RPMI8226 (cell line): ENCODE data around the gene MRO.
A peak's percentile ranks its signal among the peaks of the same experiment; 100 is the strongest.
"Not testable (repeated sequence)": the region's sequence is repeated elsewhere in the genome, so short reads cannot be mapped to it uniquely, and the experiment has no call there.

Experiments
- DNase-seq: peaks from one replicate; pipeline ENCODE4 v3.0.0-alpha.2; 2015

The MRO gene

DNA sequence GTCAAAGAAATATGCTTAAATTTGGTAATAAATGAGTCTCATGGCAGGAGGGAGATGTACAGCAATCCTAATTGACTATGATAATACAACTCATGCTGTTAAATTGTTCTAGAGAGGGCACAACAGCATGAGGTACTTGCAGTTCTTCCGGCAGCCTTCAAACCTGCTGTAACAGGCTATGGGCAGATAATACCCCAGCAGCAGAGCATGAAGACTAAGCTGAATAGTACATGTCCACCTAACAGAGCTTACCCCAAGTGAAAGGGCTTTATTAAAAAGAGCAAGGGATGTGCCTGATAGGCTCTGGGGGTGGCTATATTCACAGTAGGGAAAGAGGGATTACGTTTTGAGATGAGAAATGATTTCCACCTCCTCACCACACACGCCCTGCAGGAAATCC, 28.9 kb downstream of the MRO start:
- DNase-seq, result peak; percentile 38

- no peak for DNase-seq
Measured at GRCh38 chr18:50790241-50790640, 29.6 kb downstream of the MRO start.

DNA sequence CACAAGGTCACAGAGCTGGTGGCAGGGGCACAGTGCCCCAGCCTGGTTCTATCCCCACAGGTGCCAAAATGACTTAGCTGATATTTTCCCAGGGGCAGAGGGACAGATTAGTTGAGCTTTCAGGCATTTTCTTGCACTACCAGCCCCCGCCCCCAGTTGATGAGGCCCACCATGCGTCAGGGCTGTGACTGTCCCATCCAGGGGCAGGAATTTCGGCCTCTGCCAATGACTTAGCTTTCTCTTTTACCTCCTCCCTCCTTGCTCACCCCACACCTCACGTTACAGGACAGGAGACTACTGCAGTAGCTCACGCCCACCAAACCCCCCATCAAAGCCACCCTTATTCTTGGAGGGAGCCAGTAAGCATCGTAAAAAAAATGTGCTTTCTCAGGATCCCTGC, 31.5 kb downstream of the MRO start:
- DNase-seq, result no peak

DNA sequence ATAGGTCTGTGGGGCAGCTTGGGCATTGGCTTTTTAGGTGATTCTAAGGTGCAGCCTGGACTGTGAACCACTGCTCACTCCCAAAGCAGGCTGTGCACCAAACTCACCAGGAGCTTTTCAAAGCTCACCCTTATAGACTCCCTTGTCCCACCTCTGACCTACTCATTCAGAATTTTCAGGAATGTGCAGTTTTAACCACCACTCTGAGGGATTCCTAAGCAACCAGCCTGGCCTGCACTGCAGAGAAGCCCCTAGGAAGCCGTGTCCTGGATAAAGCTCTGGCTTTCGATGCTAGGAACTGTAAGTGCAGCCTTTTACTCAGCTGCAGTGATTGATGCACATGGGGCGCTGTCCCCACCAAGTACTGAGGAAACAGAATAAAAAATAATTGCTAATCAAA, 33.0 kb downstream of the MRO start:
- DNase-seq, result no peak

- DNase-seq, result no peak
Measured at GRCh38 chr18:50783553-50783952, 36.3 kb downstream of the MRO start.

DNA sequence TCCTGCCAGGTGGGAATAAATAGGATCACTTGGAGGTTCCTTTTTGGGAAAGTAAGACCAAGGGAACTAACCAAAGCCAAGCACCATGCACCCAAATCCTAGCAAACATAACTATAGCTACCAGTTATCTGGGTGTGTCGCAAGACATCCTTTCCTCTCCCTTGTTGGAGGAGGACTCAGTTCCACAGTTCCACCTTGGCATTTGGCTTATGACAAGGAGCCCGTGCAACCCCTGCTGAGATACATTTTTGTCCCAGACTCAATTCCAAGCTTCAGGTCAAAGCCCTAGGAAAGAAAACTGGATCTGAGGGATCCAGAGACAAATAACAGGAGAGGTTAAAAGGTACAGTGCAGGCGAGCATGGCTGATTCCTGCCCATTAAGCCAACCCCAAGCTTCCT, 40.8 kb downstream of the MRO start:
- not testable (repeated sequence) for DNase-seq

DNA sequence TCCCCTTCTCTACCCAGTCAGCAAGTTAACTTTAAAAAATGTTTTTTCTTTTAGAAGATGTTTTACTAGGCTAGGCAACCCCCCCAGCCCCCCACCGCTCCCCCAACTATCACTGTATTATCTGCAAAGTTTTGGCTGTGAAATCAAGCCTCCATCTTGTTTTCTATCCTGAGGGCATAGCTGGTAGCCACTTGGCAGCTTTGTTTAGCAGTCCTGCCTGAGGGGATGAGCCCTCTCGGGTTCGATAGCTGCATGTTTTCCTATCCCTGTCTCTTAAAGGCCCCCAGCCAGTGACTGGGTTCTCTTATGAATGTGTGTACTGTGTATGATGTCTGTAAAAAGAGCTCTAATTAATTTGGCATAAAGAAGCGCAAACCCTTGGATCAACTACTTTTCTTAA, 43.4 kb downstream of the MRO start:
- no peak for DNase-seq

DNA sequence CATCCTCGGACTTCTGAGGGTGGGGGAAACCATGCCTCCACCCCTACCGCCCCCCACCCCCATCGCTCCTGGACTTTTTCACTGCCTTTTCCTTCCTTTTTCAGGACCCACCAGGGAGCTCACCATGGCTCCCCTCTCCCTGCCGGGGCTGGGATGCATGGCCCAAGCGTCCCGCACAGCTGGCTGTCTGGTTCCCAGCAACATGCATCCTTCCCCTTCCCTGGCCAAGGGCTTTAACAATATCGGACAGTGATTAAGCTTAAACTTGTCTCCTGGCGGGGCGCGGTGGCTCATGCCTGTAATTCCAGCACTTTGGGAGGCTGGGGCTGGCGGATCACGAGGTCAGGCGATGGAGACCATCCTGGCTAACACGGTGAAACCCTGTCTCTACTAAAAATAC, 44.1 kb downstream of the MRO start:
- DNase-seq, result no peak

DNA sequence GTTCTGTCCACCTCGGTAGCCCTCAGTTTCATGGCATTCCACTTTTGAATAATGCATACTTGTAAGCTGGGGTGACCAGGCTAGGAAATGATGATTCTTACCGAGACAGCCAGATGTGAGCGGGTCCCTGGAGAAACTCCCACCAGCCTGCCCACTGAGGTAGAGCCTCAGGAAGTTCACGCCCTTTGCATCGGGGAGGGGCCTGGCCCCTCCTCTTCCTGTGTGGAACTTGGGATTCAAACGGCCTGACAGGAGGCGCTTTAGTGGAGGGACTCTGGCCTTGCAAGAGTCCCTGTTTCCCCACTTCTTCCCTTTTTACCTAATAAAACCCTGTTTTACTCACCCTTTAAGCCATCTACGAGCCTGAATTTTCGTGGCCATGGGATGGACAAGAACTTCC, 44.6 kb downstream of the MRO start:
- no peak for DNase-seq

DNA sequence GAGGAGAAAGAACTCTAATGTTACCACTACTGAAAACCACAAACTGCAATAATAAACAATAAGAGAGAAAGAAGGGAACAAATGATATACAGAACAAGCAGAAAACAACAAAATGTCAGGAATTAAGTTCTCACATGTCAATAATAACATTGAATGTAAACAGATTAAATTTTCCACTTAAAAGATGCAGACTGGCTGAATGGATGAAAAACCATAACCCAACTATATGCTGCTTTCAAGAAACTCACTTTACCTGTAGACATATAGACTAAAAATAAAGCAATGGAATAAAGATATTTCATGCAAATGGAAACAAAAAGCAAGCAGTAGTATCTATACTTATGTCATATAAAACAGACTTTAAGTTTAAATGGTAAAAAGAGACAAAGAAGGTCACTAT, 50.4 kb downstream of the MRO start:
- no peak for DNase-seq

DNA sequence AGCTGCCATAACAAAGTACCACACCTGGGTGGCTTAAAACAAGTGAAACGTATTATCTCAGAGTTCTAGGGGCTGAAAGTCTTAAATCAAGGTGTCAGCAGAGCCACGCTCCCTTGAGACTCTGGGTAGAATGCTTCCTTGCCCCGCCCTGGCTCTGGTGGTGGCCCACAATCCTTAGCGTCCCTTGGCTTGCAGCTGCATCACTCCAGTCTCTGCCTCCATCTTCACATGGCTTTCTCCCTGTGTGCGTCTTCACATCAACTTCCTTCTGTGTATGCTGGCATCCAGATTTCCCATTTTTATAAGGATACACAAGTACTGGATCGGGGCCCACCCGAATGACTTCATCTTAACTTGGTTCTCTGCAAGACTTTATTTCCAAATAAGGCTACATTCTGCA, 62.5 kb downstream of the MRO start:
- peak; percentile 42 for DNase-seq

- DNase-seq, result no peak
Measured at GRCh38 chr18:50754297-50754696, 65.5 kb downstream of the MRO start.

- peak; percentile 21 for DNase-seq
Measured at GRCh38 chr18:50753311-50753710, 66.5 kb downstream of the MRO start.

DNA sequence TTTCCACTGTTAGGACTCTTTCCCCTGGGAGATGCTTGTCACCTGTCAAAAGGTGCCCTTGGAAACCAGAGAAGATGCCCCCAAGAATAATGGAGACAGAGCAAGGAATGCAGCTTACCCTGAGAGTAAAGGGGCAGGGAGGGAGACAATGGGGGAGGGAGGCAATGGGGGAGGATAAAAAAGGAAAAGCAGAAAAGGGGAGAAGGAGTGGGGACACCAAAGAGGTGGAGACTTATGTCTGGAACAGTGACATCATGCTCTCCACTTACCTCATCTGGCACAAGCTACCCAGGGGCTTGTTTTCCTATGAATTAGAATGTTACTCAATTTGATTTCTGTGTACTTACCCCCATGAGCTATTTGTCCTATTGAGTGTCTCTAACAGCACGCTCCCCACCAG, 67.9 kb downstream of the MRO start:
- no peak for DNase-seq

DNA sequence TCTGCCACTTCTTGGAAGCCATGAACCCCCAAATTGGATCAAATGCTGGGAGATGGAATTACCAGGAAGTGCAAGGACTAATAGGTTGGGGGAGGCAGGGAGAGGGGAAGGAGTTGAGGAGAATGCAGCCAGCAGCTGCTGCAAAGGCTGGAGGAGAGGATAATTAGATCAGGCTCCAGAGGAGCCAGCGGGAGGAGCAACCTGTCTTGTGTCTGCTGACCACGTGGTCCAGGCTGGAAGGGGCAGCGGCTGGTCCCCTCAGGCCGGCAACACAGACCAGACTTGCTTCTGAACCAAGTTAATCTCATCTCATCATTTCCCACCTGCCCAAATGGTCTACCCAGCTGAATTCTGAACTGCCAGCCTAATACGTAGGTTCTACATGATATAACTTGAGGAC, 68.3 kb downstream of the MRO start:
- no peak for DNase-seq

GRCh38 chr18:50750546-50750945, 69.3 kb downstream of the MRO start:
- no peak for DNase-seq

DNA sequence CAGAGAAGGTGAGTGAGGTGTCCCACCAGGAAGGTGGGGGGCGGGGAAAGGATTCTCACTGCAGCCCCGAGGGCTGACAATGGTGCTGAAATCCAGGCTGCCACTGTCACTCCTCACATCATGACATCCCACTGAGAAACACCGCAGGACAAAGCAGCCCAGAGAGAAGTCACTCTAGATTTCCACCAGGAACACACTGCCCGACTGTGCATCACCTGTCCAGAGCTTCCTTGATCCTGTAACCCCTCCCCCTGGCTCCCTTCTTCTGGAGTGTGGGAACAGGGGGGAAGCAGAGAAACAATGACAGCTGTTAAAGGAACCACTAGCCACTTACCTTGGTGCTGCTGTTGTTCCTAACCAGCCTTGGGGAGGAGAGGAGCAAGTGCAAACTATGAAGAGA, 69.9 kb downstream of the MRO start:
- DNase-seq, result no peak

DNA sequence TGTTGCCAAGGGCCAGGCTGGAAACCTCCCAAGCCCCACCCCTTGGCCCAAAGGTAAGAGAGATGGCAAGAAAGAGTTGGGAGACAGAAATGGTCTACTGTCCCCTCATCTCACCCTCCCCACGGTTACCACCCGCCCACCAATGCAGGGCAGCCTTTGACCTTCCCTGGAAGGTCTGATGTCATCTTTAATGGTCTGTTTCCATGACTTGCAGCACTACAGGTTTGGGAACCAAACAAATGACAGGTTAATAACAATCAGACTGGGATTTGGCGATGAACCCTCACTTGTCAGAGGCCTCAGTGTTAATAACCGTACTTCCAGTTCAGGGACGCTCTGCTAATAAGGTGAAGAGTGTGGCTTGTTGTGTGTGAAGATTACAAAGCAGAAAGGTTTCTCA, 70.4 kb downstream of the MRO start:
- DNase-seq, result no peak

- no peak for DNase-seq
Measured at GRCh38 chr18:50748243-50749229, 71.3 kb downstream of the MRO start.

GRCh38 chr18:50747849-50748242, 72.0 kb downstream of the MRO start:
- DNase-seq, result no peak

DNA sequence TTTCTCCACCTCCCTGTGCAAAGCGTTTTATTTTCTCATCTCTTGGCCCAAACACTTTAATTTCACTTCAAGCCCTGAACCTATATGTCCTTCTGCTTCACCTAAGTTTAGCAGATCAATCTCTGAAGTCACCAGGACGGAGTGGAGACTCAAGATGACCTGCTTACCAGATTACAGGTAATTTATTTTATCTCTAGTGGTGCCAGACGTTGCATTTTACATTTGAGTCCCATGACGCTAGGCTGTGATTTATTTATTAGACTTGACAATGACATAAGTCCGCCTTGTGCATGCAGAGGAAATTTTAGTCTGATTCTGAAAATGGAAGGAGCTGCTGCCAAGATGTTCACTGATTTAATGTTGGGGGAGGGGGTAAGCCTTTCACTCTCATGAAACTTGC, 73.9 kb downstream of the MRO start:
- no peak for DNase-seq
